Retina (tissue), 1 donor: ENCODE results near the gene MECR.
"Not testable (repeated sequence)": the region's sequence is repeated elsewhere in the genome, so short reads cannot be mapped to it uniquely, and the experiment has no call there.

Experiments used
- DNase-seq: peaks from one replicate; pipeline ENCODE4 v3.0.0-alpha.2; 2016

MECR gene

DNA sequence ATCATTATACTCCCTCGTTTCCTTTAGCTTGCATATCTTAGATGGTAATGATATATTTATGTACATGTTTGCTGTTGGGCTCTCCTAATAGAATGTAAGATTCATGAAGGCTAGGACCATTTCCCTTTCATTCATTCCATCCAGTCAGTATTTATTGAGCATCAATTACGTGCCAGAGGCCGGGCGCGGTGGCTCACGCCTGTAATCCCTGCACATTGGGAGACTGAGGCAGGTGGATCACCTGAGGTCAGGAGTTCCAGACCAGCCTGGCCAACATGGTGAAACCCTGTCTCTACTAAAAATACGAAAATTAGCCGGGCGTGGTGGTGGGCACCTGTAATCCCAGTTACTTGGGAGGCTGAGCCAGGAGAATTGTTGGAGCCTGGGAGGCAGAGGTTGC lies 4.1 kb upstream of the MECR start:
- not testable (repeated sequence) for DNase-seq

GRCh38 chr1:29234471-29234870 lies 3.7 kb upstream of the MECR start:
- DNase-seq = no peak

GRCh38 chr1:29233693-29234092 lies 3.0 kb upstream of the MECR start:
- no peak for DNase-seq

DNA sequence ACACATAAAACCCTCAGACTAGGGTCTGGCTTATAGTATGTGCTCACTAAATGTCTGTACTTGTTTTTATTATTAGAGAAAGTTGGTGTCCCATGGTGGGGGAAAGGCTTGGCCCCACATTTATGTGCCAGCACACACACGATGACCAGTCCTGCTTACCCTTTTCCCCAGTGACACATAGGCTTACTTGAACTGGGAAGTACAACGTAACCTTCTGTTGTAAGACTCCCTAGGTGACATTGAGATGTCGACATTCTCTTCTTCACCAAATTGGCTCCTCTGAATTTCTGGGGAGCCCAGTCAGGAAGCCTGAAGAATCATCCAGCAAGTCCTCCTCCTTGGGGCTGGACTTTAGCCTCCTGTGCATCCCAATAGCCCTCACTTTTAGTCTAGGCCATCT lies 1.7 kb upstream of the MECR start:
- no peak for DNase-seq

- DNase-seq = no peak
Observed at GRCh38 chr1:29230204-29230552, 556 bp downstream of the MECR start.

DNA sequence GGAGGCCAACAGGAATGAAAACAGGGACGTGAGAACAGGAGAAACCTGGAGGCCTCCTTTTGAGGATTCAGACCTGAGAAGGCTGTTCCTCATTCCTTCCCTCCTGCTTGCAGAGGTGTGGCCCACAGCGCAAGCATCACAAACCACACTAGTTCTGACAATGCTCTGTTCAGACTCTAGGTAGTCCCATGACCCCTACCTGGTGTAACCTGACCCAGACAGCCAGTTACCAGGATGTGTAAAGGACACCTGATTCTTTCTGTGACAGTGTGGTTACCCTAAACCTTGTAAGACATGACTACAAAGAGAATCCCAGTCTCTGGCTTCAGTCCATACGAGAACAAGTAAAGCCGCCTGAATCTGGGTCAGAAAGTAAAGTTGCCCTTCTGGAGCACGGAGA lies 3.2 kb downstream of the MECR start:
- DNase-seq = no peak

- no peak for DNase-seq
Observed at GRCh38 chr1:29225361-29225760, 5.4 kb downstream of the MECR start.

DNA sequence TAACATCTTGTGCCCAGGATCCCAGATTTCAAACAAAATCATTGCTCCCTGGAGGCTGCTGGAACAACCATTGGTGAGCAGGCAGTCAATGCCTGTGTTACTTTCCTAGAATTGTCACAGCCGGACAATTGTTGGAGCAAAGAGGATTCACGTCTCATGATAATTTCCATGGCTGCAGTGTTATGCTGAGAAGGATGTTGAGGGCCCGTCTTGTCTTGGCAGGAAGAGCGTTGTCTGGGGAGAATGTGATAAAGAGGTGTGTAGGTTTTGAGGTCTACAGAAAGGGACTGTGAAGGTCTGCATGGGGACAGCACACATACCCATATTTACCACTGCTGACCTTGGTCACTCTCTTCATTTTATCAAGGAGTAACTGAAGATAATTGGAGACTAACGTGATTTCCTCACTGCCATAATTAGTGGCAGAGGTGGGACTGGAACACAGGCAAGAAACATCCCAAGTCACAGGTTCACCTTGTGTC lies 6.3 kb downstream of the MECR start:
- no peak for DNase-seq

DNA sequence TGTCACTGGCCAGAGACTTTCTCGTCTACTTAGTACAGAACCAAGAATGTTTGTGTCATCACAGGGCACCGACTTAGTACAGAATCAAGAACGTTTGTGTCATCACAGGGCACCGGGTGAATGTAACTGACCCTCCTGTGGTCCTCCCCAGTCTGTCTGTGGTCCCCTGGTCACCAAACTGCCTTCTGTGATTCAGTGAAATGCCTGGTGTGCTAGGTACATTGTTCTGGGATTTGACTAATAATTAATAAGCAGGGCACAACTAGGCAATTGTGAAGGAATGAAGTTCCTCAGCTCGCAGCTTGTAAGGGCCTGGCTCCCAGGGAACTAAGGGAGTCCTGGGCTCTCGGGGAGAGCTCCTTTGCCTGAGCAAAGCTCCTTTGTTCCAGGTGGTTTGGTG lies 7.2 kb downstream of the MECR start:
- DNase-seq = no peak

DNA sequence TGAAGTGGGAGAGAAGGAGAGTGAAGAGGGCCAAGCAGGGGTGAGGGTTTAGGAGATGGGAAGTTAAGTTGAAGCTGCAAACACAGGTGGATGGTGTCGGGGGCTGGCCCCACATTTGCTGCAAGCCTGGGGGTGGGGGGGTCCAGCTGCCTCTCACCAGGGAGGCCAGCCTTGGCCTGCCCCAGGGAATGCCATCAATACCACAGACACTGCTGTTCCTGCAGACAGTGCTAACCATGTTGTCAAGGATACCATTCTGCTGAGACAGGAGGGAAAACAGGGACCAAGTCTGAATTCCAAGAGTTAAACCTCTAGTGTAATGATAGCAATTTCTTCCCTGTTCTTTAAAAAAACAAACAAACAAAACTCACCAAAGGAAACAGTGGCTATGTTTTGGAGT lies 8.0 kb downstream of the MECR start:
- no peak for DNase-seq

DNA sequence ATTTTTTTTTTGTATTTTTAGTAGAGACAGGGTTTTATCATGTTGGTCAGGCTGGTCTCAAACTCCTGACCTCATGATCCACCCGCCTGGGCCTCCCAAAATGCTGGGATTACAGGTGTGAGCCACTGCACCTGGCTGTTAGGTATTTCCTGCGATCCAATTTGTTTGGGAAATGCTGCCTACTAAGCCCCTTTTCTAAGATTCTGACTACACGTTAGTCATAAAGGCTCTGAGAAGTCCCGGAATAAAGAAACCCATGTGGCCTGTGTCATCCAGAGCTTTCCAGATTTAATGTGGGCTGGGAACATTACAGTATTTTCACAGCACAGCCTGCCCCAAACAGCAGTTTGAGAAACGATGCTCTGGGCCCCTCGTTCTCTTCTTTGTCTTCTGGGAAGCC lies 8.5 kb downstream of the MECR start:
- not testable (repeated sequence) for DNase-seq

DNA sequence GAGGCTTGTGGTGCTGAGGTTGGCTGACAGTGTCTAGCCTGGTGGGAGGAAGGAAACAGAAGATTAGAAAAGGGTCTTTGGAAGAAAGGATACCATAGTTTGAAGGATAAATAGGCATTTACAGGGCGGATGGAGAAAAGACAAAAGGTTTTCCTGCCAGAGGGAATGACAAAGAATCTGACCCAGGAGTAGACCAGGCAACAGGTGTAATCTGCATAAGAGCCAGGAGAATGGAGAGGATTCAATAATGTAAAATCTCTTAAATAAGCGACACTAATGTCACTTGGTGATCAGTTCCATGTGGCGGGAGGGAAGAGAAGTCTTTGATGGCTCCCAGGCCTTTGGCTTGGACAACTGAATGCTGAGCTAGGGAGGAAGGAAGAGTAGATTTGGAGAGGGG lies 9.4 kb downstream of the MECR start:
- no peak for DNase-seq

- DNase-seq = no peak
Observed at GRCh38 chr1:29218223-29218622, 12.5 kb downstream of the MECR start.

- no peak for DNase-seq
Observed at GRCh38 chr1:29217633-29218032, 13.1 kb downstream of the MECR start.

DNA sequence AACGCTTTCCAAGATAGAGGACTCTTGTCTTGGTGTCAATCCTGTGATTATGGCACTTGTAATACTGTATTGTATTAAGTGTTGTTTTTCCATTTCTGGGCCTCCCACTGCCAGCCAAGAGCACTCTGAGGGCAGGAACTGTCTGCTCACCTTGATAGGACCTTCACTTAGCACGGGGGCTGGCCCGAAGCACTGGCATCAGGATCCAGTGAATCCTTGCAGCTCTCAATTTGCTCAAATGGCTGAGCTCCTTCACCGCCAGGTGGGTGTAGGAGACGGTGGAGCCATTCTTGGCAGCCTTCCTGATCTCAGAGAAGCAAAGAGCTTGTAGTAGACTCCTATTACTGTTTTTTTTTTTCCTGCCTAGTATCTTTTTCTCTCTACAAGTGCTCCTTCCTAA lies 17.7 kb downstream of the MECR start:
- DNase-seq = no peak

DNA sequence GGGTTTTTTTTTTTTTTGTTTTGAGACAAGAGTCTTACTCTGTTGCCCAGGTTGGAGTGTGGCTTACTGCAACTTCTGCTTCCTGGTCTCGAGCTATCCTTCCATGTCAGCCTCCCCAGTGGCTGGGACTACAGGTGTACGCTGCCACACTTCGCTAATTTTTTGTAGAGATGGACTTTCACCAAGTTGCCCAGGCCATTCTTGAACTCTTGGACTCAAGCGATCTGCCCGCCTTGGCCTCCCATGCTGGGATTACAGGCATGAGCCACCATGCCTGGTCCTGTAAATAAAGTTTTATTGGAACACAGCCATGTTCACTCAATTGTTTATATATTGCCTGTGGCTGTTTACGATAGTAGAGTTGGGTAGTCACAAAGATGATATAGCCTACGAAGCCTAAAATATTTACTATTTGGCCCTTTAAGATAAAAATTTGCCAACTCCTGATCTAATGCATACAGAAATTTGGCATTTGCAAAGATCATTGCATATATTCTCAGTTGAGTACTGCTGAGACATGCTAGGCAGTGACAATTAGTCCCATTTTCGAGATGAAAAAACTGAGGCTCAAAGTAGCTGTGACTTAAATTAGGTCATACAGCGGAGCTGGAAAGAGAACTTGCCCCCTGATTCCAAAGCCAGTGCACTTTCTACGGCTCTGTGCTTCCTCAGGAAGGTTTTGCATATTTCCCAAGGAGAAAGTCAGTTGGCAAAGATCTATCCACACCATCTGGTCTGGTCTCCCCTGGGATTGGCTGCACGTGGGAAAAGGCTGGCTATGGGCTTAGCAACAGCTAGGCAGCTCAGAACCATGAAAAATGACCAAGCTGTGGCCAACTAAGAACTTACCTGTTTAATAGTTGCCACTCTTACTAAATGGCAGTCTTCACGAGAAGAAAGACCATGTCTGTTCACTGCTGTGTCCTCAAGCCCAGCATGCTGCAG lies 19.4 kb downstream of the MECR start:
- no peak for DNase-seq

- no peak for DNase-seq
Observed at GRCh38 chr1:29210278-29211085, 20.3 kb downstream of the MECR start.

- no peak for DNase-seq
Observed at GRCh38 chr1:29209173-29209572, 21.6 kb downstream of the MECR start.

- no peak for DNase-seq
Observed at GRCh38 chr1:29208442-29208841, 22.3 kb downstream of the MECR start.

GRCh38 chr1:29202584-29203340 lies 28.0 kb downstream of the MECR start:
- peak; percentile 83 for DNase-seq

DNA sequence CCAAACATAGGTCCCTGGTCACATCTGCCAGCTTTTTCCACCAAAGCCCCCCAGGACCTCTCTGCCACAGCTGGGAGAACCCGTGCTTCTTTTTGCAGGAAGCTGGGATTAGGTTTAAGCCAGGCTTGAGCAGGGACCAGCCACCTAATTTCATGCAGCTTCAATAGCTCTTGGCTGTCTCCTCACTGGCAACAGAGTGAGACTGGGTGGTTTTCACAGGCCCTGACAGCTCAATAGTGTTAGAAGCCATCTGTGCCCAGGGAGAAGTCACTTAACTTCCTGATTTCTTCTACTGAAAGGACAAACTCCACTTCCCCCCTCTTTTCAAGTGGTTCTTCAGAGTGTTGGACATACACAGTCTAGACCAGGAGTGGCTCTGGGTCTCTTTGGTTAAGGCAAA lies 28.7 kb downstream of the MECR start:
- no peak for DNase-seq

- no peak for DNase-seq
Observed at GRCh38 chr1:29201595-29202051, 29.1 kb downstream of the MECR start.
